Activated CD8-positive, alpha-beta memory T cell treated with anti-CD3 and anti-CD28 coated beads for 36 hours (primary cell): ENCODE results near the gene GOLGA2. TPM values are rescaled to one million over a fixed set of nuclear protein-coding genes. Genes with fewer than 3 reads are reported as not detected.
"Not testable (repeated sequence)": the region's sequence is repeated elsewhere in the genome, so short reads cannot be mapped to it uniquely, and the experiment has no call there.

Experiments used
- CTCF ChIA-PET: fragments of 350-600 bp; sonication (Branson Sonifier 250); formaldehyde crosslinking; loops from one replicate; lab custom pipeline; 2021; ENCODE audit warnings: antibody characterized with exemption; lab: Charles Lee
- POLR2A ChIA-PET: fragments of 350-600 bp; sonication (Branson Sonifier 250); formaldehyde crosslinking; loops from one replicate; lab custom pipeline; 2021; ENCODE audit warnings: antibody characterized with exemption; lab: Charles Lee
- total RNA-seq, 2 experiments: library from RNA; stranded (reverse); gene quantifications; one replicate each; pipeline ENCODE4 v1.2.3, GENCODE V29; 2021

Gene GOLGA2
- total RNA-seq, 2 experiments from 2014 or later: 34.0 to 35.2 TPM

GRCh38 chr9:128298535-128299482, 23.0 kb upstream of the GOLGA2 start:
- ChIA-PET POLR2A (no interaction called here), CTCF (interaction anchor here (1.4 kb wide), 1 partner anchor 46 kb away, joined by 3 read pairs; no protein-coding TSS in a partner anchor)

GRCh38 chr9:128297221-128297773, 21.5 kb upstream of the GOLGA2 start:
- CTCF ChIA-PET: interaction anchor here (1.3 to 1.4 kb wide), 2 partner anchors 48 to 59 kb away, joined by 3 read pairs; no protein-coding TSS in a partner anchor
- POLR2A ChIA-PET: no interaction called here

DNA sequence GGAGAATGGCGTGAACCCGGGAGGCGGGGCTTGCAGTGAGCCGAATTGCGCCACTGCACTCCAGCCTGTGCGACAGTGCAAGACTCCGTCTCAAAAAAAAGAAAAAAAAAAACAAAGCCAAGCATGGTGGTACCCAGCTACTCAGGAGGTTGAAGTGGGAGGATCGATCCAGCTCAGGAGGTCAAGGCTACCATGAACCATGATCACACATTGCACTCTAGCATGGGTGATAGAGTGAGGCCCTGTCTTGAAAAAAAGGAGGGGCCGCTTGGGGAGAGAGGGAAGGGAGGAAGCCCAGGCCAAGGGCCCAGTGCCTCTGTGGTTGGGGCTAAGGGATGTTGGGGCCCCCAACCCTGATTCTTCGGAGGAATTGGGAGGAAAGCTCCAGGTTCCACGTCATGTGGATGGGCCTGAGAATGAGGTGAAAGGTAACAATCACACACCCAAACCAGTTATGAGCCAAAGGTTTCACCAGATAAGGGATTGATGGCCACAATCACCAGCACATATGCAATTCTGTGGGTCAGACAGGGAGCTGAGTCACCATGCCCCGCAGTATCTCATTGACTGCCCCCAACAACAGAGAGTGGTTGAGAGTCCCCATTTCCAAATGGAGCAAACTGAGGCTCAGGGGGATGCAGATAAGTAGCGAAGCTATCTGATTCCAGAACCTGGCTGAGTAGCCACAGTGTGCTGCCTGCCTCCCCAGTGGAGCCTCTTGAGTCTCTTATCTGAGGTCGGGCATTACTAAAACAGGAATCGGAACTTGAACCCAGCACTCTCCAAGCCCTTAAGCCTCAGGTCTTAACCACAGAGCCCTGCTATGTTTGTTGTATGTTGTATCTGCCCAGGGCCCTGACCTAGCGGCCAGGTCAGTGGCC, 20.8 kb upstream of the GOLGA2 start:
- POLR2A ChIA-PET: no interaction called here
- CTCF ChIA-PET: interaction anchor here (0.9 to 2.8 kb wide), 3 partner anchors 45 to 60 kb away, joined by 3 to 17 read pairs (median 3); no protein-coding TSS in a partner anchor

DNA sequence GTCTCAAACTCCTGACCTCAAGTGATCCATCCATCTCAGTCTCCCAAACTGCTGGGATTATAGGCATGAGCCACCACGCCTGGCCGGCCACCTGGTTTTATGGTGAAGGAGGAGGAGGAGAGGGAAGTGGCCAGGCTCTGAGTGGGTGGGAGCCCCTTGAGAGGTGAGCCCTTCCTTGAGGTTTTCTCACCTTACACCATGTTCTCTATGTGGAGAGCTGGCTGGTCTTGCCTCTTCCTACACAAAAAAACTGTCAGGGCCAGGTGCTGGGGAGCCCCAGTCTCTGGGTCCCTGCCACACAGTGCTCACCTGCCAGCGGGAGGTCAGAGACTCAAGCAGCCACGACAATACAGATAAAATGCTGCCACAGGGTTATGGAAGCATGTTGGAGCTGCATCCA, 18.3 kb upstream of the GOLGA2 start:
- CTCF ChIA-PET: interaction anchor here (0.5 to 2.8 kb wide), 3 partner anchors 47 to 259 kb away, joined by 3 to 17 read pairs (median 3); no protein-coding TSS in a partner anchor
- POLR2A ChIA-PET: no interaction called here

DNA sequence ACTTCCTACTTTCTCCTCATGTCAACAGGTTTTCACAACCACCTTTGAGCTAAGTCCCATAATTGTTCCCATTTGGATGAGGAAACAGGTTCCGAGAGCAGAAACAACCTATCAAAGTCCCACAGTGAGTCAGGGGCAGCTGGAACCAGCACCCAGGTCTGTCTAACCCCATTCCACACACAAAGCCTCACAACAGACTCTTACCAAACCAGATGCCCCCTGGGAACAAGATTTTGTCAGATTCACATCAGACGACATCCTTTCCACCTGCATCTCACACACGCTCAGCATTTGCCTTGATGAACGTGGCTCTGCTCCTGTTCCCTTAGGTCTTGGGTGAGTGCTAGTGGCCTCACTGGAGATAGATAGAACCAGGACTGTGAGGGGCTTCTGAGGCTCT, 17.3 kb upstream of the GOLGA2 start:
- POLR2A ChIA-PET: interaction anchor here (1.0 kb wide), 1 partner anchor 15 kb away, joined by 3 read pairs; no protein-coding TSS in a partner anchor

DNA sequence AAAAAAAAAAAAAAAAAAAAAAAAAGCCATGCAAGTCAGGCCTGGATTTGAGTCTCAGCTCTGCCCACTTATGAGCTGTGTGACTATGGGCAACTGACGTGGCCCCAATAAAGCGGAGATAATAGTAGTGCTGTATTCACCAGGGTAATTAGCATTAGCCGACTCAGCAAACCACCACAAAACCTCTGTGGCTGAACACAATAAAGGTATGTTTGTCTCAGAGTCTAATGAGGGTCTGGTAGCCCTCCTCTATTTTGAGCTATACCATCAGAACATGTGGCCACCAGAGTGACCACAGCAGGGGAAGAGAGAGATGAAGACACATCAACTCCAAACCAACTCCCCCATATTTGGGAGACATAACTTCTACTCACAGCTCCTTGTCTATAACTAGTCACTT, 16.2 kb upstream of the GOLGA2 start:
- POLR2A ChIA-PET: no interaction called here

More for the DNA sequence above, 17.3 kb upstream of the GOLGA2 start:
- CTCF ChIA-PET: interaction anchor here (0.7 kb wide), 1 partner anchor 17 kb away, joined by 3 read pairs; no protein-coding TSS in a partner anchor

GRCh38 chr9:128288273-128289004, 12.6 kb upstream of the GOLGA2 start:
- POLR2A ChIA-PET: no interaction called here

More for the DNA sequence above, 16.2 kb upstream of the GOLGA2 start:
- CTCF ChIA-PET: interaction anchor here (0.7 kb wide), 1 partner anchor 119 kb away, joined by 4 read pairs; no protein-coding TSS in a partner anchor

GRCh38 chr9:128286440-128286839, 10.6 kb upstream of the GOLGA2 start:
- ChIA-PET POLR2A (no interaction called here), CTCF (no interaction called here)

More at GRCh38 chr9:128288273-128289004, 12.6 kb upstream of the GOLGA2 start:
- CTCF ChIA-PET: no interaction called here

GRCh38 chr9:128285033-128285784, 9.4 kb upstream of the GOLGA2 start:
- ChIA-PET POLR2A (no interaction called here), CTCF (interaction anchor here (0.6 kb wide), 1 partner anchor 461 kb away, joined by 3 read pairs; no protein-coding TSS in a partner anchor)

DNA sequence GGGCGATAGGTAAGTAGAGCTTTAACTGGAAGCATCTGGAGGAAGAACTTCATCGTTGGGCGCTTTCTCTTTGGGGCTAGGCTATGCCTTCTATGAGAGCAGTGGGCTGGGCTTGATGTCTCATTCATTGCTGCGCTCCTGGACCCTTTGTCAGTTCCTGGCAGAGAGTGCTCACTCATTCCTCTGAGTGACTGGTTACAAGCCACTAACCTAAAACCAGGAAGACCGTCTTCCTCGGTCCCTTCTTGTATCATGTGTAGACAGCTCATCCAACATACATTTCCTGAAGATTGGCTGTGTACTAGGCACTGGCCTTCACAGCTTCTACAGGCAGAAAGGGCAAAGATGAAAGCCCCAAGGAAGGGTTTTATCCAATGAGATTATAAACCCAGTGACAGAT, 6.7 kb upstream of the GOLGA2 start:
- CTCF ChIA-PET: no interaction called here
- POLR2A ChIA-PET: no interaction called here

DNA sequence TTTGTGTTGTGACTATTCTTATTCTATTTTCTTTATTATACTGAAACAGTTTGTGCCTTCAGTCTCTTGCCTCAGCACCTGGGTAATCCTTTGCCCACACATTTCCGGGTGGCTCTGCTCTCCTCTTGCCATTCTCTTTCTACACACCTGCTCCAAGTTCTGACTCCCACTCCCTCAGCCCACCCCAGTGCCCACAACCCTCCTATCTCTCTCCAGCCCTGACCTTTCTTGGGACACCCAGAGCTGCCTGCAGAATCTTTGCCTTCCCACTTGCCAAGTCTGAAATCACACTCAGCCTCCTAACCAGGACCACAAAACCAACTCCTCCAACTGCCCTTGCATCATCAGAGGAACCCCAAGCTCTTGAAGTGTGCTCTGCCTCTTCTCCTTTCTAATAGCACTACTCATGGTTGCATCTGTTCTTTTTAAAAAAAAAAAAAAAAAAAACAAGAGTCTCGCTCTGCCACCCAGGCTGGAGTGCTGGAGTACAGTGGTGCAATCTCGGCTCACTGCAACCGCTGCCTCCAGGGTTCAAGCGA, 4.3 kb upstream of the GOLGA2 start:
- POLR2A ChIA-PET: no interaction called here
- CTCF ChIA-PET: interaction anchor here (0.7 to 1.1 kb wide), 2 partner anchors 61 to 79 kb away, joined by 3 read pairs; no protein-coding TSS in a partner anchor

GRCh38 chr9:128279088-128280073, 3.6 kb upstream of the GOLGA2 start:
- POLR2A ChIA-PET, CTCF ChIA-PET: not testable (repeated sequence)

GRCh38 chr9:128276574-128277270, 915 bp upstream of the GOLGA2 start:
- CTCF ChIA-PET: interaction anchor here (1.8 kb wide), 1 partner anchor 19 kb away, joined by 9 read pairs; no protein-coding TSS in a partner anchor
- POLR2A ChIA-PET: interaction anchor here (0.9 kb wide), 1 partner anchor 274 kb away, joined by 4 read pairs; no protein-coding TSS in a partner anchor

DNA sequence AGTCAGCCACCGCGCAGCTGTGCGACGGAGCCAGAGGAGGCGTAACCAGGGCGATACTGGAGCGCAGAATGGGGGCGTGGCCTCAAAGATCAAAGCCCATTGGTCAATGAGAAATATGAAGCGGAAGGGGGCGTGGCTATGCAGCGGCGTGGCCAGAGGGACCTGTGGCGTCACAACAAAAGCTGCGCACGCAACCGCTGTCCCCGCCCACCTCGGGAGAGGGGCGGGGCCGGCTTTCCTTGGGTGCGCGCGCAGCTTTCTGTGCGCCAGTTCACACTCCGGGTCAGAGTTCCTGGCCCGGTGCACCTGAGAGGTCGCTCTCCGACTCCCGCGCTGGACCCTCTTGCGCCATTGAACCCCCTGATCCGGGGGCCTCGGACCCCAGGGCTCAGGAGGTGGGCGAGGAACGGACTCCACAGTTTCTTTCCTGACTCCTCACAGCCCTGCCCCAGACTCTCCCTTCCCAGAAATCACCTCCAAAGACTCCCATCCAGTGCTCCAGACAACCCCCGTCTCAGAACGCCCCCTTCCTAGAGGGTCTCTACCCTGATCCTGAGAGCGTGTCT, 284 bp upstream of the GOLGA2 start, which contains the start of gene SWI5:
Gene SWI5 (plus strand): TSS at position 269 of the 566 bp plus-strand sequence.
- ChIA-PET POLR2A (interaction anchor here (0.6 to 0.9 kb wide), 3 partner anchors 46 to 274 kb away, joined by 3 to 4 read pairs (median 3); no protein-coding TSS in a partner anchor), CTCF (interaction anchor here (0.8 kb wide), 1 partner anchor 19 kb away, joined by 4 read pairs; no protein-coding TSS in a partner anchor)

DNA sequence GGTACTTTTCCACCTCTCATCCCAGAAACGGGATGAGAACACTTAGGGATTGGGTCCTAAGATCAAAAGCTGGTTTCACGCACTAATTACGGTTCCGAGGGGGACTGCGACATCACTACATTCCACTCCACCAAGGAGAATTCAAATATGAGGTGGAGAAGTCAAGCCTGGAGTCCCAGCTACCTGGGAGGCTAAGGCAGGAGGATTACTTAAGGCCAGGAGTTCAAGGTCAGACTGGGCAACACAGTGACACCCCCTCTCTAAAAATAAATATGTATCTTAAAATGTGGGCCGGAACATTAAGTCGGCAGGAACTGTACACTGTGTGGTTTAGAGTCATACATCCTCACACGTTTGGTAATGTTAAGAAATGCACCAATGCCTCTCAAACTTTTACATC, 1.6 kb downstream of the GOLGA2 start:
- POLR2A ChIA-PET: no interaction called here
- CTCF ChIA-PET: interaction anchor here (1.7 kb wide), 1 partner anchor 19 kb away, joined by 3 read pairs; no protein-coding TSS in a partner anchor
